ENCODE data around the gene KLHL7. TPM values are rescaled to one million over a fixed set of nuclear protein-coding genes. Genes with fewer than 3 reads are reported as not detected.

KLHL7 gene
- total RNA-seq, 2 experiments from 2014 or later, result 19.2 to 20.2 TPM

Other genes with a start within 250 kb of the KLHL7 start
- gene HYCC1, start 91.7 kb upstream of the KLHL7 start, total RNA-seq, result 10 to 100 TPM; 10.7 to 13.5 TPM
- gene NUP42, start 76.3 kb downstream of the KLHL7 start, total RNA-seq, result 10 to 100 TPM; 17.3 to 20.4 TPM
- not detected for gene GPNMB, start 141.0 kb downstream of the KLHL7 start, total RNA-seq
- gene MALSU1, start 193.6 kb downstream of the KLHL7 start, total RNA-seq, result 10 to 100 TPM; 56.0 to 56.6 TPM

All from CD8-positive, alpha-beta T cell (primary cell).